Measurements from ENCODE around the gene PQBP1.

The PQBP1 gene

DNA sequence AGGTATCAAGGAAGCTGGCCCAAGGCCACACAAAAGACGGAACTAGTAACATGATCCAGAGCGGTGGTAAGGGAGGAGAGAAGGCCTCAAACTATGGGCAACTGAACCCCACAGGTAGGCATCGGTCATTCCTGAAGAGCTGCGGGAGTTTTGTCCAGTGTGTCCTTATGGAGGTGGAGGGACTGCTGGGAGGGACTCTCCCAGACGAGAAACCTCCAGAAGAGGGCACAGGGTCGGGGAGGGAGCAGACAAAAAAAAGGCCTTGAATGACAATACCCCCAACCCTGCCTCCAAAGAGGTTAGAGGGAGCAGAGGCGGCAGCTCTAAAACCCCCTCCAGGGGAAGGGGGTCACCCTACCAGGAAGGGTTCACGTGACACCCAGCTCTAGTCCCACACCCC lies 6.5 kb downstream of the PQBP1 start:
- TF ChIP-seq, protein P1, sequence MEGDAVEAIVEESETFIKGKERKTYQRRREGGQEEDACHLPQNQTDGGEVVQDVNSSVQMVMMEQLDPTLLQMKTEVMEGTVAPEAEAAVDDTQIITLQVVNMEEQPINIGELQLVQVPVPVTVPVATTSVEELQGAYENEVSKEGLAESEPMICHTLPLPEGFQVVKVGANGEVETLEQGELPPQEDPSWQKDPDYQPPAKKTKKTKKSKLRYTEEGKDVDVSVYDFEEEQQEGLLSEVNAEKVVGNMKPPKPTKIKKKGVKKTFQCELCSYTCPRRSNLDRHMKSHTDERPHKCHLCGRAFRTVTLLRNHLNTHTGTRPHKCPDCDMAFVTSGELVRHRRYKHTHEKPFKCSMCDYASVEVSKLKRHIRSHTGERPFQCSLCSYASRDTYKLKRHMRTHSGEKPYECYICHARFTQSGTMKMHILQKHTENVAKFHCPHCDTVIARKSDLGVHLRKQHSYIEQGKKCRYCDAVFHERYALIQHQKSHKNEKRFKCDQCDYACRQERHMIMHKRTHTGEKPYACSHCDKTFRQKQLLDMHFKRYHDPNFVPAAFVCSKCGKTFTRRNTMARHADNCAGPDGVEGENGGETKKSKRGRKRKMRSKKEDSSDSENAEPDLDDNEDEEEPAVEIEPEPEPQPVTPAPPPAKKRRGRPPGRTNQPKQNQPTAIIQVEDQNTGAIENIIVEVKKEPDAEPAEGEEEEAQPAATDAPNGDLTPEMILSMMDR (IDR thresholded peaks at IDR 0.05) = no peak
- H3K27me3 ChIP-seq = no peaks in the 10 kb centered on the region
- no peak overlapping the region for H3K4me3 ChIP-seq (ENCODE audit: low read depth in 1 of 2, low read length in 1 of 2)
- H3K9me3 ChIP-seq = no peaks in the 10 kb centered on the region
- H3K36me3 ChIP-seq = peaks cover 42% of the 10 kb centered on the region
- H3K4me1 ChIP-seq (ENCODE audit: control insufficient read depth in 1 of 2, insufficient read depth in 1 of 2, low read depth in 1 of 2, low read length in 1 of 2) = peaks cover 10 to 14% of the 10 kb centered on the region in 2 experiments
- H3K27ac ChIP-seq = no peak overlapping the region

DNA sequence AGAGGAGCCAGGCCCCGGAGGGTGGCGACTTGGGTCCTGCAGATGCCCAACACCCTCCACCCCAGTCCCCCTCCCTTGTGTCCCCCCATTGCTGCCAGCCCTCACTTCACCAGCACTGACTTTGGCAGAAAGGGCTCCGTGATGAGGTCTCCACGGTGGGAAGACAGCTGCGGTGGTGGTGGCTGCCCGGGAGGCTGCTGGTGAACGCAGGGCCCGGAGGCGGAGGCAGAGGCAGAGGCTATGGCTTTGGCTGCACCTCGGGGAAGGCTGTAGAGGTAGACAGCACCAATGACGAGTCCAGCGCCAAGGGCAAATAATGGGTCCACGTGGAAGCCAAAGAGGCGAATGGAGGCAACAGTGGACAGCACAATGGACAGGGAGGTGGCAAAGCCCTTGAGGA lies 6.9 kb downstream of the PQBP1 start:
- Histone ChIP-seq H3K27me3 (no peaks in the 10 kb centered on the region), H3K9me3 (no peaks in the 10 kb centered on the region), H3K4me1 (ENCODE audit: control insufficient read depth in 1 of 2, insufficient read depth in 1 of 2, low read depth in 1 of 2, low read length in 1 of 2) (peaks cover 13 to 17% of the 10 kb centered on the region in 2 experiments), H3K36me3 (peaks cover 42% of the 10 kb centered on the region), H3K27ac (no peak overlapping the region), H3K4me3 (ENCODE audit: low read depth in 1 of 2, low read length in 1 of 2) (no peak overlapping the region)
- TF ChIP-seq, protein P1 (IDR thresholded peaks at IDR 0.05) = no peak

DNA sequence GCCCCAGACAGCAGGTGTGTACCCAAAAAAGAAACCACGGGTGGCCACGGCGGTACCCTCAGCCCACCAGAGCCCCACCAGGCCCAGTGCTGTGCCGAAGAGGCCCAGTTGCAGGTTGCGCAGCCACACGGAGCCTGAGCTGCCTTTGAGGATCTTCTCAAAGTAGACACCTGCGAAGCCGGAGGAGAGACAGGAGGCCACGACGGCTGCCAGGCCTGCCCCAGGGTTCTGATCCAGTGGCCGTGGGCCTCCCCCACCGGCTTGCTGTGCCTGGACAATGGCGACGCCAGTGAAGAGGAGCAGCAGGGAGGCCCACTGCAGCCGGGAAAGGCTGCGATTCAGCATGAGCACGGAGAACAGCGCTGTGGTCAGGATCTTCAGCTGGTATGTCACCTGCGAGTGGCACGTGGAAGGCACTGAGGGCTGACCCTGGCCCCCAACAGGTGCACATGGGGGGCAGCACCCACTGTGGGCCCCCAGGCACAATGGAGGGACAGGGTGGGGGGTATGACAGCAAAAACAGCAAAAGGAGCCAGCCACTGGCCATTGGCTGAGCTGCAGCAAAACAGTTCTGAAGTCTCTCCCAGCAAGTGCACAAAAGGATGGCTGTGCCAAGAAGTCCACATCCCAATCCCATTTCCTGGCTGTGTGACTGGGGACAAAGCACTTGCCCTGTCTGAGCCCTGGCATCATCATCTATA lies 7.5 kb downstream of the PQBP1 start:
- Histone ChIP-seq H3K4me1 (ENCODE audit: control insufficient read depth in 1 of 2, insufficient read depth in 1 of 2, low read depth in 1 of 2, low read length in 1 of 2) (peaks cover 15 to 17% of the 10 kb centered on the region in 2 experiments), H3K27me3 (no peaks in the 10 kb centered on the region), H3K4me3 (ENCODE audit: low read depth in 1 of 2, low read length in 1 of 2) (no peak overlapping the region), H3K27ac (no peak overlapping the region), H3K36me3 (peaks cover 42% of the 10 kb centered on the region), H3K9me3 (no peaks in the 10 kb centered on the region)
- TF ChIP-seq, protein P1 (IDR thresholded peaks at IDR 0.05) = no peak

DNA sequence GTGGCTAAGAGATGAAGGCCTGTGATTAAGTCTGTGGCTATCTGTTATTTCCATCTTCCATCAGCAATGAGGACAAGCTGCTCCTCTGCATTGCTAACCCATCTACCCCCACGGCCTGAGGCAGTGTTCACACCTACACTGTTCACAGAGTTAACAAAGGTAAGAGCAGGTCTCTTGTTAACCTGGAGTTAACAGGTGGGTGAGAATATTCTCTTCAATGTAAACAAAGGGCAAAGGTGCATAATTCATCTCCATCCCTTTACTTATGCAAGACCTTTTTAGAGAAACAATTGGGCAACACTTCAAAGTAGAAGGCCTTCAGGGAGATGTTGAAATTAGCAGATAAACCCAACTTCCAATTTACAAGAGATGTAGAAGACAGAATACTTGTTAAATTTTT lies 10.9 kb downstream of the PQBP1 start:
- Histone ChIP-seq H3K9me3 (no peaks in the 10 kb centered on the region), H3K4me1 (ENCODE audit: control insufficient read depth in 1 of 2, insufficient read depth in 1 of 2, low read depth in 1 of 2, low read length in 1 of 2) (peaks cover 32 to 36% of the 10 kb centered on the region in 2 experiments), H3K27ac (peak overlapping the region; percentile 68), H3K36me3 (peaks cover 33% of the 10 kb centered on the region), H3K4me3 (ENCODE audit: low read depth in 1 of 2, low read length in 1 of 2) (no peak overlapping the region), H3K27me3 (no peaks in the 10 kb centered on the region)
- TF ChIP-seq, protein P1 (IDR thresholded peaks at IDR 0.05) = no peak

DNA sequence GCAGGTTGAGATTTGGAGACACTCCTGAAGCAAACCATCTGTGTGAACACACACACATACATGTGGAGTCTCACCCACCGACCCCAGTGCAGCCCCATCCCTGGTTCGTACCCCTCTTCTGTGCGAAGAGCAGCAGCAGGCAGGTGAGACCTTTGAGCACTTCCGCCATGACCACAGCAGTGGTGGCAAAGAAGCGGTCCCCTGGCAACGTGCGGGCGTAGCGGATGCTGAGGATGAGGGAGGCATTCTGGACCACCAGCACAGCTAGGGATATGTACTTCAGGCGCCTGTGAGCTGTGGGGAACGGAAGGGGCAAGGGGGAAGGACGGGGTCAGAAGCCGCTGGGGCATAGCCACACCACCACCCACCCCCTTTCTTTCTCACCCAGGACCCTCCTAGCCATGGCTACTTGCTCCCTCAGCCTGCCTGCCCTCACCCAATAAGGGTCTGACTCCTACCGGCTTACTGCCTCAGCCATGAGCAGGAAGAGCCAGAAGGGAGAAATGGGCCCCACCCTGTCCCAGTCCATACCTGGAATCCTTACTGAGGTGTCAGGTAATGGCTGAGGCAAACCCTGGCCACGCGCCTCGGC lies 12.1 kb downstream of the PQBP1 start:
- H3K9me3 ChIP-seq = no peaks in the 10 kb centered on the region

More for the DNA sequence above, 12.1 kb downstream of the PQBP1 start:
- TF ChIP-seq, protein P1 (IDR thresholded peaks at IDR 0.05) = no peak
- Histone ChIP-seq H3K4me3 (ENCODE audit: low read depth in 1 of 2, low read length in 1 of 2) (no peak overlapping the region), H3K36me3 (peaks cover 40% of the 10 kb centered on the region), H3K27me3 (no peaks in the 10 kb centered on the region), H3K4me1 (ENCODE audit: control insufficient read depth in 1 of 2, insufficient read depth in 1 of 2, low read depth in 1 of 2, low read length in 1 of 2) (peaks cover 32 to 36% of the 10 kb centered on the region in 2 experiments), H3K27ac (peak overlapping the region; percentile 68)
